Esophagus muscularis mucosa (tissue), 4 donors: ENCODE results near the gene LEP.

ENCODE experiments used
- CTCF ChIP-seq, 3 experiments: fragments of 200-600 bp in 2 of 3; fragments of 450-650 bp in 1 of 3; sonication (generic) in 2 of 3; IDR thresholded peaks; one replicate each; pipeline ENCODE4 v1.5.1; 2017 to 2019; ENCODE audit warnings: antibody characterized with exemption in 3 of 3, mild to moderate bottlenecking in 2 of 3, moderate library complexity in 1 of 3
- EP300 ChIP-seq: sonication (generic); formaldehyde crosslinking; IDR thresholded peaks from one replicate; pipeline ENCODE4 v1.6.1; 2017; ENCODE audit warnings: antibody characterized with exemption
- POLR2A ChIP-seq: fragments of 450-650 bp; IDR thresholded peaks from one replicate; pipeline ENCODE4 v1.6.1; 2017; ENCODE audit warnings: antibody characterized with exemption, moderate library complexity, mild to moderate bottlenecking, low read depth
- POLR2AphosphoS5 ChIP-seq, 2 donors: sonication (generic); formaldehyde crosslinking; IDR thresholded peaks; one replicate each; pipeline ENCODE4 v1.6.1; 2017; ENCODE audit warnings: antibody characterized with exemption in 2 of 2

- TF ChIP-seq CTCF (IDR thresholded peaks at IDR 0.05) (no peak), POLR2AphosphoS5 (IDR thresholded peaks at IDR 0.05) (no peak), POLR2A (no peak), EP300 (no peak)
Observed at GRCh38 chr7:128263420-128263819, 22.3 kb downstream of the LEP start.
